ENCODE measurements around the gene FOXA3. TPM values are rescaled to one million over a fixed set of nuclear protein-coding genes. Genes with fewer than 3 reads are reported as not detected.

Gene FOXA3
- total and polyA plus RNA-seq, 3 experiments from 2014 or later, result 0.59 to 0.62 TPM; not detected in 1

DNA sequence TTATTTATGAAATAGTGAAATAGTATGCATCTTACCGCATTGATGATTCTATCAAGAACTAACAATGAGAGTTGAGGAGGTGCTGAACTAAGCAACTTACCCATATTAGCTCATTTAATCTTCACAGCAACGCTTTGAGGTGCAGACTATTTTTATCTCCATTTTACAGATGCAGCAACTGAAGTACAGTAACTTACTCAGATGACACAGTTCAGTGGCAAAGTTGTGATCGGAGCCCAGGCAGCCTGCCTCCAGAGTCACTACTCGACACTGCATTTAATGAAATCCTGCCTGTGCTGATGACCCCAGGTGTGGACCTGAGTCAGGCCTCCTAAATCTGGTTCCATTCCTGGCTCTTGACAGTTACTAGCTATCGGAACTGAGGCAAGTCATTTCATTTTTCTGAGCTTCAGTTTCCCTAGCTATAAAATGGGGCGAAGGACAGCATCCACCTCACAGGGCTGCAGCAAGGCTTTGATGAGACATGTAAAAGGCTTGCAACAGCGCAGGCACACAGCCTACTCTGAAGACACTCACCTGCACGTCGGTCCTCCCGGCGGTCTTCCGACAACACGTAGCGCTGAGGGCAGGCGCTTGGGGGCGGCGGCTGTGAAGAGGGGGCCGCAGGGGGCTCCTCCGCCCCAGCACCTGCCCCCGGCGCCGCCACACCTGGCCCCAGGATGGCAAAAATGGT is 36.8 kb downstream of the FOXA3 start:
- Mint-ChIP-seq H3K4me1 (peaks cover 17 to 25% (median 19%) of the 10 kb centered on the region in 3 donors), H3K36me3 (peaks cover 0 to 34% (median 0%) of the 10 kb centered on the region in 3 donors), H3K4me3 (peak overlapping the region; percentile 46 to 100 (median 60)), H3K27me3 (no peaks in the 10 kb centered on the region), H3K9me3 (no peaks in the 10 kb centered on the region), H3K27ac (peak overlapping the region in 3 of 8 donors; percentile 23 to 68 (median 43))
- POLR2A ChIA-PET, result interaction anchor here (3.6 kb wide), 1 partner anchor 14 kb away, joined by 19 read pairs; the partner anchor contains the start of gene IRF2BP1
- no peaks in the 10 kb centered on the region for H3K36me3 ChIP-seq (ENCODE audit: insufficient read depth, low read length)
- H3K4me1 ChIP-seq (ENCODE audit: insufficient read depth, low read length), result peaks cover 16% of the 10 kb centered on the region
- DNase-seq, result no peak
- no peak overlapping the region for H3K27ac ChIP-seq (ENCODE audit: low read depth, low read length)
- CTCF ChIA-PET, result interaction anchor here (1.4 to 4.5 kb wide), 3 partner anchors 11 to 37 kb away, joined by 3 to 20 read pairs (median 14); partner anchors contain the start of genes FOXA3 and SYMPK
- no peaks in the 10 kb centered on the region for H3K27me3 ChIP-seq (ENCODE audit: insufficient read depth, low read length, poor library complexity, severe bottlenecking)
- H3K9me3 ChIP-seq (ENCODE audit: low read length), result no peaks in the 10 kb centered on the region
- H3K4me3 ChIP-seq (ENCODE audit: low read length), result no peak overlapping the region

DNA sequence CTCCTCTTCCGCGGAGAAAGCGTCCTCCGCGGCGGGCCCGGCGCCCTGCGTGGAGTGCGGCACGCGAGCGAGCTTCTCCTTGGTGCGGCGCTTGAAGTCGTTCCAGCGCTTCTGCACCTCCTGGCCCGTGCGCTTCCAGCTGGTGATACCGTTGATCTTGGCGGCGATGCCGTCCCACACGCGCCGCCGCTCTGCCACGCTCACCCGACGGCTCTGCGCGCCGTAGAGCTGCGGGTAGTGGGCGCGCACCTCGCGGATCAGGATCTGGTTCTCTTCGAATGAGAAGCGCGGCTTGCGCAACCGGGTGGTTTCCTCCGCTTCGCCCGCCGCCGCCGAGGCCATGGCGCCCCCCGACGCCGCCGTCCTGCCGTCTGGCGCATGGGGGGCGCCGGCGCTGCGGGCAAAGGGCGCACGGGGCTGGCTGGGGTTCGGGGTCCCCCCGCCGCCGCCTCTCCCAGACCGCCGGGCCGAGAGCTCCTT is 37.3 kb downstream of the FOXA3 start:
- no peaks in the 10 kb centered on the region for H3K9me3 ChIP-seq (ENCODE audit: low read length)
- H3K36me3 Mint-ChIP-seq, result peaks cover 0 to 31% (median 0%) of the 10 kb centered on the region in 3 donors
- no peaks in the 10 kb centered on the region for H3K9me3 Mint-ChIP-seq
- peak overlapping the region in 1 of 8 donors; percentile 96 for H3K27ac Mint-ChIP-seq
- peaks cover 16% of the 10 kb centered on the region for H3K4me1 ChIP-seq (ENCODE audit: insufficient read depth, low read length)
- no peaks in the 10 kb centered on the region for H3K27me3 ChIP-seq (ENCODE audit: insufficient read depth, low read length, poor library complexity, severe bottlenecking)
- H3K27me3 Mint-ChIP-seq, result peaks cover 0 to 2% of the 10 kb centered on the region in 2 donors
- H3K4me1 Mint-ChIP-seq, result peaks cover 17 to 25% (median 19%) of the 10 kb centered on the region in 3 donors
- no peaks in the 10 kb centered on the region for H3K36me3 ChIP-seq (ENCODE audit: insufficient read depth, low read length)
- CTCF ChIA-PET, result interaction anchor here (1.4 to 4.5 kb wide), 4 partner anchors 11 to 38 kb away, joined by 3 to 20 read pairs (median 15); partner anchors contain the start of genes FOXA3, IRF2BP1 and SYMPK
- no peak overlapping the region for H3K4me3 ChIP-seq (ENCODE audit: low read length)
- no peak overlapping the region for H3K27ac ChIP-seq (ENCODE audit: low read depth, low read length)
- POLR2A ChIA-PET, result interaction anchor here (1.9 to 3.6 kb wide), 3 partner anchors 15 to 94 kb away, joined by 10 to 19 read pairs (median 11); partner anchors contain the start of genes CCDC61, IRF2BP1 and SYMPK
- peak overlapping the region in 6 of 7 donors; percentile 45 to 100 (median 70) for H3K4me3 Mint-ChIP-seq
- peak in 4 of 5 donors; percentile 13 to 53 (median 38) for DNase-seq

DNA sequence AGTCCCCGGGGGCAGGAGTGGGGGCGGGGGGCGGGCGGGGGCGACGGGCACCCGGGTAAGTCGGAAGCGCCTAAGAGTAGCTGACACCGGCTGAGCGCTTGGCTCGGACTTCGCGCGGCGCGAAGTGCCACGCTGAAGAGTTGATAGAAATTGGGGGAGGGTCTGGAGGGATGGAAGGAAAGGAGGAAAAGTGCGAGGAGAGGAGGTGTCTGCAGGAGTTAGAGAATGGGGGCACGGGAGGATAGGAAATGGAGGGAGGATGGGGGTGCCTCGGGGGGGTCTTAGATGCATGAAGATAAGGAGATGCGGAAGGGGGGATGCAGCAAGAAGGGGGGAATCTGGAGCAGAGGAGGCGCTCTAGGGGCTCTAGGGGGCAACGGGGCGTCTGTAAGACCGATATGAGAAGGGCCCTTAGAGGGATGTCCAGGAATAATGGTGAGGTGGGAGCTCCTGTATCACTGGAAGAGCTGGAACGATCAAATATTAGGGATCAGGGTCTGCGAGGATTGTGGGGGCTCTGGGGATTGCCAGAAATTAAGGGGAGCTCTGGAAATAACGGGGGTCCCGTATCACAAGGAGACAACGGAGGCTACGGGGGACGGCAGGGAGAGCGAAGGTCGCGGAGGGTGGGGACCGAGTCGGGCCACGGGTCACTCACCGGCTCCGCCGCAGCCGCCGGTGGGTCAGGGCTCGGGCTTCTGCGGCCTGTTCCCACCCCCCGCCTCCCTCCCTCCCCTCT is 38.0 kb downstream of the FOXA3 start, which contains the start of gene MYPOP:
TSS of gene MYPOP (minus strand) at position 702 of the 739 bp plus-strand sequence. CDS start 840 bp downstream, outside the sequence.
- Mint-ChIP-seq H3K4me3 (peak within 1 kb of the TSS; percentile 94 to 100 (median 97)), H3K27ac (peak within 1 kb of the TSS; percentile 85 to 98 (median 93)), H3K4me1 (peaks cover 17 to 25% (median 19%) of the 10 kb centered on the region in 3 donors), H3K27me3 (peaks cover 0 to 5% of the 10 kb centered on the region in 2 donors), H3K9me3 (no peaks in the 10 kb centered on the region), H3K36me3 (peaks cover 0 to 28% (median 0%) of the 10 kb centered on the region in 3 donors)
- CTCF ChIA-PET, result interaction anchor here (1.0 to 4.5 kb wide), 6 partner anchors 12 to 107 kb away, joined by 3 to 20 read pairs (median 8); partner anchors contain the start of genes FOXA3, IRF2BP1 and SYMPK
- peak in 2 of 5 donors; percentile 4 to 14 for DNase-seq
- H3K4me1 ChIP-seq (ENCODE audit: insufficient read depth, low read length), result peaks cover 16% of the 10 kb centered on the region
- no peaks in the 10 kb centered on the region for H3K9me3 ChIP-seq (ENCODE audit: low read length)
- no peaks in the 10 kb centered on the region for H3K27me3 ChIP-seq (ENCODE audit: insufficient read depth, low read length, poor library complexity, severe bottlenecking)
- H3K27ac ChIP-seq (ENCODE audit: low read depth, low read length), result peak within 1 kb of the TSS; percentile 68
- H3K36me3 ChIP-seq (ENCODE audit: insufficient read depth, low read length), result no peaks in the 10 kb centered on the region
- peak within 1 kb of the TSS; percentile 74 for H3K4me3 ChIP-seq (ENCODE audit: low read length)
- POLR2A ChIA-PET, result interaction anchor here (1.0 to 3.6 kb wide), 5 partner anchors 16 to 724 kb away, joined by 5 to 19 read pairs (median 10); partner anchors contain the start of genes BLOC1S3, CCDC61, IRF2BP1 and SIX5

DNA sequence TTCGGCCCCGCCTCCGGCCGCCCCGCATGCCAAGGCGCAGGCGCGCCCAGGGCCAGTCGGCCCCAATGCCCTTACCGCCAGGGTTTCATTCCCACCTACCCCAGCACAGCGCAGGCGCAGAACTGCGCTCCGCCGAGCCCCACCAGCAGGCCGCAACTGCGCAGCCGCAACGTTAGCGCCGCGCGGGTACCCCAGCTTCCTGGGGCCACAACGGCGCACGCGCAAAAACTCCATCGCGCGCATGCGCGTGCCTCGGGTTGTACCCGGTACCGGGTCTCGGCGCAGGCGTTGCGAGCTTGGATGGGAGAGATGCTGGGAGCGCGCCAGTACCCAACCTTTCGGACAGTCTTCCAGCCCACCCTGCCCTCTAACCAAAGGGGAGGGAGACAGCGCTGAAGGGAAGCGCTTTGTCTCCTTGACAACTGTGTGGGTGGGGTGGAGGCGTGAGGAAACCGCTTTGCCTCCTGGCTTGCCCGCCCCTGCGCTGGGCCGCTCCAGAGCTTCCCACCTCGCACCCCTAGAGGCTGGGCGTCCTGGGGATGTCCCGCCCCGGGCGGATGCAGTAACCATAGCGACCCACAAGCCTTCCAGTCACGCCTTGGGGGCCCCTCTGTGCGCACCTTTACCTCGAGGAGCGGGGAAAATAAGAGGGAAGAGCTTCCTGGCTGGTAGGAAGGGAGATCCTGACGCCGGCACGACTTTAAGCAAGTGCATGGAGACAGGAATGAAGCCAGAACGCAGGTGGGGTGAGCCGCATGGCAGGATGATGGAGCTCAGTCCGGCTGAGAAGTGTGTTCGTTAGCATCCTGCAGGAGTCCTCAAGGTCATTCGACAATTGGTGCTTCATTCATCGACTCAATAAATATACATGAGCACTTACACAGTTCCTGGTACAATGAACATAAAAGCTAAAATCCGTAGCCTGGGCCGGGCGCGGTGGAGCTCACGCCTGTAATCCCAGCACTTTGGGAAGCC is 38.8 kb downstream of the FOXA3 start:
- Histone ChIP-seq H3K36me3 (ENCODE audit: insufficient read depth, low read length) (no peaks in the 10 kb centered on the region), H3K9me3 (ENCODE audit: low read length) (no peaks in the 10 kb centered on the region), H3K27me3 (ENCODE audit: insufficient read depth, low read length, poor library complexity, severe bottlenecking) (no peaks in the 10 kb centered on the region), H3K4me3 (ENCODE audit: low read length) (peak overlapping the region; percentile 74), H3K4me1 (ENCODE audit: insufficient read depth, low read length) (peaks cover 16% of the 10 kb centered on the region), H3K27ac (ENCODE audit: low read depth, low read length) (peak overlapping the region; percentile 68)
- Mint-ChIP-seq H3K27me3 (peaks cover 0 to 5% of the 10 kb centered on the region in 2 donors), H3K9me3 (no peaks in the 10 kb centered on the region), H3K4me3 (peak overlapping the region; percentile 94 to 100 (median 97)), H3K4me1 (peaks cover 17 to 25% (median 19%) of the 10 kb centered on the region in 3 donors), H3K36me3 (peaks cover 0 to 28% (median 0%) of the 10 kb centered on the region in 3 donors), H3K27ac (peak overlapping the region; percentile 82 to 96 (median 89))
- peak; percentile 99 to 100 (median 99) for DNase-seq
- CTCF ChIA-PET, result interaction anchor here (1.0 to 4.5 kb wide), 6 partner anchors 17 to 133 kb away, joined by 3 to 20 read pairs (median 10); partner anchors contain the start of genes FOXA3, IRF2BP1, SIX5 and SYMPK
- POLR2A ChIA-PET, result interaction anchor here (0.6 to 3.6 kb wide), 8 partner anchors 13 to 786 kb away, joined by 3 to 19 read pairs (median 7); partner anchors contain the start of genes BLOC1S3, CCDC61, IRF2BP1 and SIX5

DNA sequence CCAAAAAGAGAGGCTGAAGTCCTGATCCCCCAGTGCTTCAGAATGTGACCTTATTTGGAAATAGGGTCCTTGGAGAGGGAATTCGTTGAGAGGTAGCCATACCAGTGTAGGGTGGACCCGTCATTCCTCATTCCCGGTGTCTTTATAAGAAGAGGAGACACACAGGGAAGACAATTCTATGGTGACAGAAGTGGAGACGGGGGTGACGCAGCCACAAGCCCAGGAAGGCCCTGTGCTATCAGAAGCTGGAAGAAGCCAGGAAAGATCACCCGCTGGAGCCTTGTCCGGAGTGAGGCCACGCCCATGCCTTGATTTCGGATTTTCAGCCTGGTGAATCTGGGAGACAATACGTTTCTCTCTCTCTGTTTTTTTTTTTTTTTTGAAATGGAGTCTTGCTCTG is 40.9 kb downstream of the FOXA3 start:
- no peaks in the 10 kb centered on the region for H3K36me3 ChIP-seq (ENCODE audit: insufficient read depth, low read length)
- H3K36me3 Mint-ChIP-seq, result peaks cover 0 to 14% (median 0%) of the 10 kb centered on the region in 3 donors
- H3K27ac Mint-ChIP-seq, result no peak overlapping the region
- no peaks in the 10 kb centered on the region for H3K9me3 ChIP-seq (ENCODE audit: low read length)
- ChIA-PET POLR2A (interaction anchor here (0.7 kb wide), 1 partner anchor 188 kb away, joined by 3 read pairs; no protein-coding TSS in a partner anchor), CTCF (no interaction called here)
- H3K4me1 Mint-ChIP-seq, result peaks cover 16 to 22% (median 16%) of the 10 kb centered on the region in 3 donors
- DNase-seq, result no peak
- peaks cover 16% of the 10 kb centered on the region for H3K4me1 ChIP-seq (ENCODE audit: insufficient read depth, low read length)
- H3K4me3 Mint-ChIP-seq, result no peak overlapping the region
- peaks cover under 1 to 16% of the 10 kb centered on the region in 2 donors for H3K27me3 Mint-ChIP-seq
- peaks cover 0 to under 1% (median 0%) of the 10 kb centered on the region in 5 donors for H3K9me3 Mint-ChIP-seq
- H3K4me3 ChIP-seq (ENCODE audit: low read length), result no peak overlapping the region
- no peak overlapping the region for H3K27ac ChIP-seq (ENCODE audit: low read depth, low read length)
- H3K27me3 ChIP-seq (ENCODE audit: insufficient read depth, low read length, poor library complexity, severe bottlenecking), result no peaks in the 10 kb centered on the region

DNA sequence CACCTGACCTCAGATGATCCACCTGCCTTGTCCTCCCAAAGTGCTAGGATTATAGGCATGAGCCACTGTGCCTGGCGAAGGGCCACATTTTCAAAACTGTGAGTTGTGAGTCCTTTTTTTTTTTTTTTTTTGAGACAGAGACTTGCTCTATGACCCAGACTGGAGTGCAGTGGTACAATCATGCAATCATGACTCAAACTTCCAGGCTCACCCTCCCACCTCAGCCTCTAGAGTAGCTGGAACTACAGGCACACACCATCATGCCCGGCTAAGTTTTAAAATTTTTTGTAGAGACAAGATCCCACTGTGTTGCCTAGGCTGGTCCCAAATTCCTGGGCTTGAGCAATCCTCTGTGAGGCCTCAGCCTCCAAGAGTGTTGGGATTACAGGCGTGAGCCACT is 42.1 kb downstream of the FOXA3 start:
- POLR2A ChIA-PET, result no interaction called here
- H3K4me3 Mint-ChIP-seq, result no peak overlapping the region

More for the DNA sequence above, 42.1 kb downstream of the FOXA3 start:
- CTCF ChIA-PET, result no interaction called here
- H3K27ac ChIP-seq (ENCODE audit: low read depth, low read length), result no peak overlapping the region
- peaks cover 0 to 2% (median 0%) of the 10 kb centered on the region in 5 donors for H3K9me3 Mint-ChIP-seq
- H3K4me1 ChIP-seq (ENCODE audit: insufficient read depth, low read length), result peaks cover 8% of the 10 kb centered on the region
- H3K27ac Mint-ChIP-seq, result no peak overlapping the region
- H3K27me3 ChIP-seq (ENCODE audit: insufficient read depth, low read length, poor library complexity, severe bottlenecking), result no peaks in the 10 kb centered on the region
- DNase-seq, result no peak
- H3K9me3 ChIP-seq (ENCODE audit: low read length), result no peaks in the 10 kb centered on the region
- H3K36me3 Mint-ChIP-seq, result peaks cover 0 to 8% (median 0%) of the 10 kb centered on the region in 3 donors
- H3K4me3 ChIP-seq (ENCODE audit: low read length), result no peak overlapping the region
- H3K27me3 Mint-ChIP-seq, result peaks cover 3 to 25% of the 10 kb centered on the region in 2 donors
- peaks cover 6 to 11% (median 8%) of the 10 kb centered on the region in 3 donors for H3K4me1 Mint-ChIP-seq
- no peaks in the 10 kb centered on the region for H3K36me3 ChIP-seq (ENCODE audit: insufficient read depth, low read length)
